ENCODE results near the gene UMAD1.

- TF ChIP-seq CTCF (IDR thresholded peaks at IDR 0.05) (no peak), POLR2A (IDR thresholded peaks at IDR 0.05) (no peak)
These were observed 279.5 kb downstream of the UMAD1 start for GRCh38 chr7:7920056-7920455.
